NCI-H446 treated with DMSO at 0.1 percent for 48 hours (cell line): ENCODE results near the gene ATP13A4.

ENCODE experiments used
- DNase-seq: peaks from one replicate; lab custom pipeline; 2025; lab: John Stamatoyannopoulos, UW

ATP13A4 gene

DNA sequence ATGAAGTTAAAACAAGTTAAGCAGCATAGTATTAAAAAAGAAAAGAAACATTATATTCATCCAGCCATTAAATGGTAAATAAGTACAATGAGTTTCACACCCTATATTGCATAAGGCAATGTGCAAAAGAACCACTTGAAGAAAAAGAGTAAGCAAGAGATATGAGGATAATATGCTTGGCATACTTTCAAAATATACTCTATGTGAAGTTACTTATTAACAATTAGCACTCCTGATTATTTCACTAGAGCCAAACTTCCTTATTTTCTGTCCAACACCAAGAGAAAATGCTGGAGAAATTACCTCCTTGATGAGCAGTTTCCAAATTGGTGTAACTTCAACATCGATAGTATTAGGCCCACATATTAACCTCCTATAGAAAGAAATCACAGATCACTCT, 63.7 kb downstream of the ATP13A4 start:
- no peak for DNase-seq

GRCh38 chr3:193490580-193490979, 64.1 kb downstream of the ATP13A4 start:
- DNase-seq = no peak

DNA sequence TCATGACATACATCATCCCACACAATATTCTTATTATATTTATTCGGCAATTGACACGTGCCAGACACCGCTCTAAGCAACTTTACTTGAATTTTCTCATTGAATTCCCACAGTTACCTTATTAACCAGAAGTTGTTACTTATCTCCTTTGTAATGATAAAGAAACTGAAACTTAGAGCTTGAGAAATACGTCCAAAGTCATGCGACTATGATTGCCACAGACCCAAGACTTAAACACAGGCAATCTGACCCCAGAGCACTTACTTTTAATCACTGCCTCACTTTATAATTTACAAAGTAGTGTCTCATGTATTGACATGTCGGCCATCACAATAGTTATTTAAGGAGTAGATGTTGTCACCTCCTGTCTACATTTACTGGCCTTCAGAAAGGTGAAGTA, 64.7 kb downstream of the ATP13A4 start:
- DNase-seq = no peak

DNA sequence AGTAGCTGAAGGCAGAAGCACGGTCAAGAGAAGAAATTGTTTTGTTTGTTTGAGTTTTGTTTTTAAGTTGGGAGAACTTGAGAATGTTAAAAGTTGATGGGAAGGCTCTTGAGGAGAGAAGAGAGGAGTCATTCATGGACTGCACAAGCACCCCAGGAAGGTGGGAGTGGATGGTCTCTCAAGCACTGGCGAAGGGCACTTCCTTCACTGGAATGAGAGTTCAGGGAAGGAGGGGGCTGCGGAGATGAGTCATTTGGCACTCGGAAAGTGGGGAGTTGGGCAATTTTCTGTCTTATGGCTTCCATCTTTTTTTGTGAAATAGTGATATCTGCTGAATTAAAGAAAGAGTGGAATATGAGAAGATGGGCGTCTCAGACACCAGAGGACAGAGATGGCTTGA, 66.0 kb downstream of the ATP13A4 start:
- DNase-seq = no peak

DNA sequence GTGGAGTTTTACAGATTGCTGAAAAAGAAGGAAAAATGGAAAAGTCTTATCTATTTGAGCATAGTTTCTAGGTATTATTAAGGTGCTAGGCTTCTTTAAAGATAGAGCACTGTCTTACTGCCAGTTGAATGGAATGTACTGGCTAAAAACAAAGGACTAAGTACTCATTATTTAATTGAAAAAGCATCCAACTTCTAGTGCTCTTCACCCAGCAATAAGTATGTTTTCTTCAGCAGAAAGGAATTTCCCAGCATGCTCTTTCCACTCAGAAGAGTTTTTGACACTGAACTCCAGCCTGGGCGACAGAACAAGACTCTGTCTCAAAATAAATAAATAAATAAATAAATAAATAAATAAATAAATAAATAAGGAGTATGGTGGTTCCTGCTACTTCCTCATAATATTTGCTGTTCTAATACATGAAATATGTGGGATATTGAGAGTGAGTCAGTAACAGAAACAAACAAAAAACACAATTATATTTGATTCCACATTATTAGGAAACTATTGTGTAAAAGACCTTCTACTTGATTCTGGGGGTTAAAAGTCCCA, 70.6 kb downstream of the ATP13A4 start:
- no peak for DNase-seq

DNA sequence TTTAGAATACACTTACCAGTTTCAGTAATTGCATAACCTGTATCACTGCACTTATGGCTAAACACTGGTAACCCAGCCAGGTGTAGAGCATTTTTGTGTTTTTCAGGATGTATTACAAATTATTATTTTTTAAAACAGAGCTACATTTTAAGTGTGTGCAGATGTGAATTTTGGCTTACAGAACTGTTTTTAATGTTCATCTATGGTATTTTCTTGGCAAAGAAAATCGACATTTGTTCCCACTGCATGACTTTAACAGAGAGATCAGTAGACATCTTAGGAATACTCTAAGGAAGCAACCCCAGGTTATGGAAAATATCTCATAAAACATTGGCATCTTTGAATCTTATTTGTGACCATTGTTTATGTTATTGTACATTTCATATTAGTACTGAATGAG, 73.3 kb downstream of the ATP13A4 start:
- no peak for DNase-seq

- DNase-seq = no peak
These were observed 80.2 kb downstream of the ATP13A4 start for GRCh38 chr3:193474446-193474845.

- DNase-seq = no peak
These were observed 84.0 kb downstream of the ATP13A4 start for GRCh38 chr3:193470710-193471109.

DNA sequence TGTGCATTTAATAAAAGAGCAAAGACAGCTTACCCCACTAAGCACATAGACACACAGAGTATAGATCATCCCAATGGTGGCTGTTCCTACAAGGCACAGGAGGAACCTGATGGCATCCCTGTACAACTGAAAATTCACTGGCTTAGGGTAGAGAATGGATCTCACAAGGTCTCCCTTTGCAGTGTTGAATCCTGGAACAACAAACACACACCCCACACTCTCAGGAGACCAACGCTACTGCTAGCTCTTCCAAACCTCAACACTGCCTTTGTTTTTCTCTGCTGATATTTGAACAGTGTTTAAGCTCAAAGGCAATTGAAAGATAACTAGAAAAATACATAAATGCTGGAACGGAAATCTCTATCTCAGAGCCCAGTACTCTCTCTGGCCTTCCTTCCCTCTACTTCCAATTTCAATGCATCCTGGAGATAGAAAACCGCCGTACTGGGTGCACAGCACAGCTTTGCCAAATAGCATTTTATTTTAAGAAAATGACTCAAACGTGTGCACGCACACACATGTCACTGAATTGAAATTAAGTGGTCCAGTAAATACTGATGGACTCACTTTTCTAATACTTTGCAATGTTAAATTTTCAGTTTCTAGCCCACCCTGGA, 88.6 kb downstream of the ATP13A4 start:
- no peak for DNase-seq

DNA sequence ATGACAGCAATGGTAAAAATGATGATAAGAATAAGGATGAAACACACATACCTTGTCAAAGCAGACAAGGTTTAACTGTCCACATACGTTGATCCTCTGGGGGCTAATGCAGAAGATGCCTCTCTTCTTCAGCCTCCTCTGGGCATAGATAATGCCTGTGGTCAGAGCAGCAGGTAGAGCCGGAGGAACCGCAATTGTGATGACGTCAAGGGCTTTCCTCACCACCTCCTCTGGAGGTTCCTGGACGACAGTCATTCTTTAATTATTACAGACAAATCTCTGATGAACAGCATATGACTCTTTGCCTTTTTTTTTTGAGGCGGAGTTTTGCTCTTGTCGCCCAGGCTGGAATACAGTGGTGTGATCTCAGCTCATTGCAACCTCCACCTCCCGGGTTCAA, 89.8 kb downstream of the ATP13A4 start:
- DNase-seq = no peak

DNA sequence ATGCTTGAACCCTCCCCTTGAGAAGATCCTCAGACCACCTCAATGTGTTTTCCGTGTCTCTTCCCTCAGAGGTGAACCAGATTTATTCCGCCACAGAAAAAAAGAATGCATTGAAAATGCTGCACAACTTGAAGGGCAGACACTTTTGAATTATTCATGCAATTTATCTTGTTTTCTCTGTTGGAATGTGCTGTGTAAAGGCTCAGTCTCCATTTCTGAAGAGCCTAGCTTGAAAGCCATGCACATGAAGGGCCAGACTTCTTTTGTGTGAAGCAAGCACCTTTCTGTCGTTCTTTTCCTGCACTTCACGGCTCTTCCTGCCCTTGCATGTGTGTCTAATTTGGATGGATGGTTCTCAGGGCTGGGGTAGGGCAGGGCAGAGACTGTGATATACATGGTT, 97.2 kb downstream of the ATP13A4 start:
- DNase-seq = no peak

GRCh38 chr3:193452338-193452737, 102.4 kb downstream of the ATP13A4 start:
- DNase-seq = no peak

GRCh38 chr3:193451902-193452301, 102.8 kb downstream of the ATP13A4 start:
- no peak for DNase-seq

DNA sequence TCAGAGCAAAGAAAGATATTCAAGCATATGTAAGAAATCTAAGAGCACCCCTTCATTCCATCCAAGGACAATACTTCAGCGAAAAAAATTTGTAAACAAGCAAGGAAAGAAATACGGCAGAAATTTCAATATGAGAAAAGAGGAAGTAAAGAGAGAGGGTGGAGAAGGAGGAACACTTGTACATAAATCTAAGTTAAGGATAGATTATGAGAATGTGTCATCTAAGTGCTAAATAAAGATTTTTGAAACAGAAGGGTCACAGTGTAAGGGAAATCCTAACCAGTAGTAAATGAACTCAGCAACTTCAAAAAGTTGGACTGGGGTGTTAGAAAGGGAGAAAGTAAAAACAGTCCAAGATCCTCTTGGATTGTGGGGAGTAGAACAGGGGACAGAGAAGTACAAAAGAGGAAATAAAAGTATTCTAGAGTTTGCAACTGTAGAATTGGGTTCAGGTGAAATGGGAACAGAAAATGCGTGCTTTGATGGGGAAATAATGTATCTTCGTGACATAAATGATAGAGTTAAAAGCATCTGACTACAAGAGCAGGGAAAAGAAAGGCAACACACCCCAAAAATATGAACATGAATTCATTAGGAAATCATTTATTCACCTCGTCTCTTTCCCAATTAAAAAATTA, 107.6 kb downstream of the ATP13A4 start:
- no peak for DNase-seq

- DNase-seq = no peak
These were observed 115.3 kb downstream of the ATP13A4 start for GRCh38 chr3:193439423-193439822.

DNA sequence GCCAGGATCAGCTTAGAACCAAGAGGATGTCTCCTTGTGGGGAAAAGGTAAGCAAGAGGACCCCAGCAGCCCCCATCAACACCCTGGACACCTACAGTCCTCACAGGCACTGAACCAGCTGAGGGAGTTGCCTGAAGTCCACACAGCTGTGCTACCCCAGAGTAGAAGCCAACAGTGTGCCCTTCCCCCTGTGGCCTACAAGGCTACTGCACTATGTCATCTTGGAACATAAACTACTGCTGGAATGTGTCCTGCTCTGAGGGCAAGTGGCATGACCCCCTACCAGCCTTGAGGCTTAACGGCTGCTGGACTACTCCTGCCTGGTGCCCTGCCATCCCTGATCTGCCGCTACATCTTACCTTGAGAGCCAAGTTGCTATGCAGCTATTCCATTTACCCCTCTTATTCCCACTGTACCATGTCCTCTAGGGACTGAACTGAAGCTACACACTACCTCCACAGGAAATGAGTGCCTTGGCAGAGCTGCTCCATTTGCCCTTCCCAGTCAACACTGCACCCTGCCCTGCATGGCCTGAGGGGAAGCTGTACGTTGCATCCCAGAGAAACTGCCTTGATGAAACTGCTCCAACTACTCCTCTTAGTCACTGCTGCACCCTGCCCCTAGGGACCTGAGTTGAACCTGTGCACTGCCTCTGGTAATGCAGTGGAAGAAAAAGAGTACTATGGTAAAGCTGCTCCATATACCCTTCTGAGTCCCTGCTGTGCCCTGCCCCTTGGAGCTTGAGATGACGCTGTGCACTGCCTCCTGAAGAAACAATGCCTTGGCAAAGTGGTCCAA, 135.9 kb downstream of the ATP13A4 start:
- no peak for DNase-seq

- DNase-seq = no peak
These were observed 138.1 kb downstream of the ATP13A4 start for GRCh38 chr3:193416629-193417028.

GRCh38 chr3:193407688-193408087, 147.0 kb downstream of the ATP13A4 start:
- DNase-seq = no peak

GRCh38 chr3:193407112-193407511, 147.6 kb downstream of the ATP13A4 start:
- DNase-seq = no peak

DNA sequence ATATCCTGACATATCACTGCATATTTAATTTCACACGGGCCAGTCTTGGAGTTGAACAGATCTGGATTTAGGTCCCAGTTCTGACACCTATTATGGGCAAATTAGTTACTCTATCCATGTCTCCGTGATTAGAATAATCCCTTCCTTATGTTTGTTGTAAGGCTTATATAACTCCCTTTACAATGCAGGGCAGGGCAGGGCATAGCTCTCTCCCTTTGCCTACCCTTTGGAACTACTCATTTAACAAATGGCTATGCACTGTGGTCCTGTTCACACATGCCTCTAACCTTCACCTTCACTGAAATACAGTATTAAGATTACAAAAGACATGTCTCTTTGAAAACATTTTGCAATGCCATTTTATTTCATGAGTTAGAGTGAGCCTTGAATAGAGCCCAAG, 151.4 kb downstream of the ATP13A4 start:
- DNase-seq = no peak

GRCh38 chr3:193400304-193400703, 154.4 kb downstream of the ATP13A4 start:
- DNase-seq = no peak

DNA sequence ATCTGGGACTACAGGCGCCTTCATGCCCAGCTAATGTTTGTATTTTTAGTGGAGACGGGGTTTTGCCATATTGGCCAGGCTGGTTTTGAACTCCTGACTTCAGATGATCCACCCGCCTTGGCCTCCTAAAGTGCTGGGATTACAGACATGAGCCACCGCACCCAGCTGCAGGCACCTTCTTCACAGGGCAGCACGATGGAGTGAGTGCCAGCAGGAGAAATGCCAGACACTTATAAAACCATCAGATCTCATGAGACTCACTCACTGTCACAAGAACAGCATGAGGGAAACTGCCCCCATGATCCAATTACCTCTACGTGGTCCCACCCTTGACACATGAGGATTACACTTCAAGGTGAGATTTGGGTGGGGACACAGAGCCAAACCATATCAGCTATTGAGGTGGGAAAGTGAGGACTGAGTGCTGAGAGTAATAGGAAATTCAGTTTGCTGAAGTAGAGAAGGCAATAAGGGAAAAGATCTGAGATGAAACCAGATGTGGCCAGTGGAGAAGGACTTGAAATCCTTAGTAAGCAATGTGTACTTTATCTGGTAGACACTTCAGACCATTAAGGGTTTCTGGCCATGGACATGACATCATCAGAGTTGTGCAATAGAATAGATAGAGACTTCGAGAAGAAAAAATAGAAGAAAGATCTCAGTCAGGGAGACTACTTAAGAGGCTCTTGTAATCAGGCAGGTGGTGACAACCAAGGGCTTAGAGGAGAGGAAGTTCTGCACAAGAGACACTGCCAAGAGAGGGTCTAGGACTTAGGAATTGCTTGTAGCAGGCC, 158.0 kb downstream of the ATP13A4 start:
- DNase-seq = no peak
